HCT116 (cell line): ENCODE results near the gene CXCL5. TPM values are rescaled to one million over a fixed set of nuclear protein-coding genes. Genes with fewer than 3 reads are reported as not detected.

Source experiments
- ATAC-seq: fragments of 200-7000 bp; cut with Tn5 transposase; 2 replicates; pipeline ENCODE4 v1.9.1; 2020; ENCODE audit warnings: mild to moderate bottlenecking, moderate library complexity
- BruUV-seq: library from RNA; stranded (reverse); fragments of 400-500 nt; replicated peaks from 2 replicates; lab custom pipeline; 2021; lab: Mats Ljungman, UMichigan
- CTCF ChIA-PET: fragments of 300-600 bp; sonication (Branson Sonifier 250); formaldehyde crosslinking; loops from one replicate; lab custom pipeline; 2021; ENCODE audit warnings: antibody characterized with exemption; lab: Charles Lee
- POLR2A ChIA-PET: fragments of 300-600, 350-600 bp; sonication (Branson Sonifier 250); formaldehyde crosslinking; loops from one replicate; lab custom pipeline; 2021; ENCODE audit warnings: antibody characterized with exemption; lab: Charles Lee
- RAD21 ChIA-PET, 2 experiments: fragments of 300-600 bp; sonication (Branson Sonifier 250); formaldehyde crosslinking; loops; one replicate each; lab custom pipeline; 2023; ENCODE audit warnings: low total read pairs in 2 of 2; ENCODE audit not compliant: uncharacterized antibody in 2 of 2, unreplicated experiment in 2 of 2, low non-redundant PET in 1 of 2; lab: Charles Lee
- DNase-seq: peaks from one replicate; pipeline ENCODE4 v3.0.0-alpha.2; 2010; ENCODE audit warnings: low read depth, low spot score
- H2AFZ ChIP-seq: fragments of 200-600 bp; shearing (Covaris generic), sonication (generic); 2 replicates; pipeline ENCODE4 v1.6.1; 2017; ENCODE audit warnings: low read depth, mixed run types, mixed read lengths, antibody characterized with exemption, low read length; ENCODE audit not compliant: poor library complexity, severe bottlenecking
- H3K27ac ChIP-seq: 2 replicates; pipeline ENCODE4 v1.5.1; 2012; ENCODE audit warnings: low read depth, low read length
- H3K27me3 ChIP-seq: fragments of 200-600 bp; sonication (generic); 2 replicates; pipeline ENCODE4 v1.6.1; 2016; ENCODE audit warnings: mixed run types, low read length, mixed read lengths; ENCODE audit not compliant: insufficient read depth
- H3K36me3 ChIP-seq, 2 experiments: fragments of 200-500 bp in 1 of 2; fragments of 200-600 bp in 1 of 2; sonication (Bioruptor generic) in 1 of 2; sonication (generic) in 1 of 2; 2 replicates each; pipeline versions ENCODE4 v1.5.1 to v1.6.1; 2014 to 2016; ENCODE audit warnings: low read length in 2 of 2, inconsistent platforms in 1 of 2, mixed read lengths in 1 of 2, mixed run types in 1 of 2; ENCODE audit not compliant: insufficient read depth in 2 of 2, control insufficient read depth in 1 of 2
- H3K4me1 ChIP-seq, 2 experiments: fragments of 200-600 bp in 1 of 2; sonication (generic) in 1 of 2; 2 replicates each; pipeline versions ENCODE4 v1.5.1 to v1.6.1; 2012 to 2017; ENCODE audit warnings: low read length in 2 of 2, inconsistent platforms in 1 of 2, mild to moderate bottlenecking in 1 of 2, mixed read lengths in 1 of 2, mixed run types in 1 of 2, moderate library complexity in 1 of 2; ENCODE audit not compliant: insufficient read depth in 2 of 2, control insufficient read depth in 1 of 2
- H3K4me2 ChIP-seq: fragments of 200-600 bp; sonication (generic); 2 replicates; pipeline ENCODE4 v1.6.1; 2017; ENCODE audit warnings: mixed run types, low read length, mixed read lengths
- H3K4me3 ChIP-seq, 2 experiments: fragments of 200-600 bp in 1 of 2; sonication (generic) in 1 of 2; replicated peaks in 1 of 2; 2 replicates each; pipeline ENCODE4 v1.5.1; 2011 to 2016; ENCODE audit warnings: low read length in 2 of 2, control low read depth in 1 of 2, low read depth in 1 of 2, mild to moderate bottlenecking in 1 of 2, mixed read lengths in 1 of 2, mixed run types in 1 of 2
- H3K79me2 ChIP-seq: fragments of 200-600 bp; sonication (generic); 2 replicates; pipeline ENCODE4 v1.6.1; 2017; ENCODE audit warnings: mild to moderate bottlenecking, mixed run types, low read length, moderate library complexity, mixed read lengths; ENCODE audit not compliant: insufficient read depth
- H3K9ac ChIP-seq: fragments of 200-600 bp; sonication (generic); 2 replicates; pipeline ENCODE4 v1.6.1; 2016; ENCODE audit warnings: low read length, mixed read lengths
- H3K9me2 ChIP-seq: fragments of 200-600 bp; sonication (generic), shearing (Covaris generic); 2 replicates; pipeline ENCODE4 v1.6.1; 2017; ENCODE audit warnings: mixed run types, mild to moderate bottlenecking, moderate library complexity; ENCODE audit not compliant: insufficient read depth
- H3K9me3 ChIP-seq, 2 experiments: fragments of 200-500 bp in 1 of 2; fragments of 200-600 bp in 1 of 2; sonication (Bioruptor generic) in 1 of 2; sonication (generic) in 1 of 2; 2 replicates each; pipeline ENCODE4 v1.6.1; 2014 to 2017; ENCODE audit warnings: low read length in 2 of 2, mixed read lengths in 2 of 2, inconsistent platforms in 1 of 2, low read depth in 1 of 2, mild to moderate bottlenecking in 1 of 2, mixed run types in 1 of 2, moderate library complexity in 1 of 2; ENCODE audit not compliant: control insufficient read depth in 1 of 2, insufficient read depth in 1 of 2
- H4K20me1 ChIP-seq: fragments of 200-600 bp; sonication (generic), shearing (Covaris generic); 2 replicates; pipeline ENCODE4 v1.6.1; 2017; ENCODE audit warnings: mixed run types, mild to moderate bottlenecking, moderate library complexity; ENCODE audit not compliant: insufficient read depth
- ATF3 ChIP-seq: IDR thresholded peaks from 2 replicates; pipeline ENCODE4 v1.6.1; 2012
- CBX3 ChIP-seq: IDR thresholded peaks from 2 replicates; pipeline ENCODE4 v1.6.1; 2012; ENCODE audit warnings: low read depth
- CEBPB ChIP-seq: IDR thresholded peaks from 2 replicates; pipeline ENCODE4 v1.6.1; 2012; ENCODE audit warnings: low read depth
- CTCF ChIP-seq, 3 experiments: fragments of 200-600 bp in 1 of 3; sonication (generic) in 1 of 3; IDR thresholded peaks in 2 of 3; conservative IDR thresholded peaks in 1 of 3; 2 replicates each; pipeline ENCODE4 v1.5.1; 2012 to 2017; ENCODE audit warnings: low read depth in 2 of 3, low read length in 2 of 3, antibody characterized with exemption in 1 of 3, borderline replicate concordance in 1 of 3, control low read depth in 1 of 3, mild to moderate bottlenecking in 1 of 3, mixed read lengths in 1 of 3, mixed run types in 1 of 3, moderate library complexity in 1 of 3; ENCODE audit not compliant: insufficient read depth in 1 of 3
- ELF1 ChIP-seq: IDR thresholded peaks from 2 replicates; pipeline ENCODE4 v1.6.1; 2012; ENCODE audit warnings: low read depth, borderline replicate concordance
- EZH2 ChIP-seq: fragments of 200-600 bp; sonication (generic); IDR thresholded peaks from 2 replicates; pipeline ENCODE4 v1.6.1; 2017; ENCODE audit warnings: antibody characterized with exemption, mixed run types
- EZH2phosphoT487 ChIP-seq: fragments of 200-600 bp; IDR thresholded peaks from 2 replicates; pipeline ENCODE4 v1.6.1; 2018; ENCODE audit warnings: antibody characterized with exemption, borderline replicate concordance
- JUND ChIP-seq: IDR thresholded peaks from 2 replicates; pipeline ENCODE4 v1.6.1; 2012
- MAX ChIP-seq: IDR thresholded peaks from 2 replicates; pipeline ENCODE4 v1.6.1; 2012
- POLR2A ChIP-seq: IDR thresholded peaks from 2 replicates; pipeline ENCODE4 v1.7.0; 2011; ENCODE audit warnings: borderline replicate concordance; ENCODE audit not compliant: insufficient read depth, insufficient read length; ENCODE audit errors: extremely low read depth
- POLR2AphosphoS5 ChIP-seq: IDR thresholded peaks from 2 replicates; pipeline ENCODE4 v1.6.1; 2011; ENCODE audit warnings: mild to moderate bottlenecking, low read depth, low read length, moderate library complexity
- RAD21 ChIP-seq: IDR thresholded peaks from 2 replicates; pipeline ENCODE4 v1.6.1; 2012; ENCODE audit warnings: low read depth, mild to moderate bottlenecking
- REST ChIP-seq: IDR thresholded peaks from 2 replicates; pipeline ENCODE4 v1.6.1; 2012; ENCODE audit warnings: low read depth
- SIN3A ChIP-seq: IDR thresholded peaks from 2 replicates; pipeline ENCODE4 v1.6.1; 2012; ENCODE audit warnings: low read depth
- TCF7L2 ChIP-seq: IDR thresholded peaks from 2 replicates; pipeline ENCODE4 v1.7.0; 2011; ENCODE audit warnings: borderline replicate concordance, inconsistent platforms; ENCODE audit not compliant: insufficient read depth, insufficient read length; ENCODE audit errors: extremely low read depth
- YY1 ChIP-seq: IDR thresholded peaks from 2 replicates; pipeline ENCODE4 v1.6.1; 2011; ENCODE audit warnings: low read length, low read depth, moderate library complexity, mild to moderate bottlenecking; ENCODE audit not compliant: insufficient replicate concordance; ENCODE audit errors: extremely low read depth
- ZBTB33 ChIP-seq: IDR thresholded peaks from 2 replicates; pipeline ENCODE4 v1.6.1; 2011; ENCODE audit warnings: mild to moderate bottlenecking, low read length, moderate library complexity; ENCODE audit not compliant: insufficient replicate concordance; ENCODE audit errors: extremely low read depth
- ZFX ChIP-seq: fragments of 450-650 bp; IDR thresholded peaks from 2 replicates; pipeline ENCODE4 v1.6.1; 2017
- ZNF274 ChIP-seq: fragments of 200-500 bp; sonication (Bioruptor generic); IDR thresholded peaks from 2 replicates; pipeline ENCODE4 v1.6.1; 2014; ENCODE audit warnings: mild to moderate bottlenecking, low read depth, low read length, inconsistent platforms
- intact Hi-C: fragments of 100-400 bp; cut with micrococcal nuclease; formaldehyde crosslinking; loops from 2 replicates; pipeline ENCODE4 v1.10.0; 2022
- total RNA-seq: library from RNA; stranded (reverse); gene quantifications from one replicate; pipeline ENCODE4 v1.2.1, GENCODE V29; 2021; ENCODE audit not compliant: unreplicated experiment

CXCL5 gene
- total RNA-seq, 1 experiment from 2014 or later: not detected

GRCh38 chr4:74018771-74019170 is 20.3 kb upstream of the CXCL5 start:
- H3K36me3 ChIP-seq: no peaks in the 10 kb centered on the region
- TF ChIP-seq EZH2: no peak
- TF ChIP-seq RAD21: no peak
- no peak for TF ChIP-seq ZNF274
- no peak for TF ChIP-seq ZBTB33
- TF ChIP-seq JUND: no peak
- TF ChIP-seq EZH2phosphoT487: no peak
- TF ChIP-seq TCF7L2: no peak
- TF ChIP-seq CEBPB: no peak
- TF ChIP-seq YY1: no peak
- no peak for TF ChIP-seq CBX3
- no peak for TF ChIP-seq MAX
- no peak for TF ChIP-seq ATF3
- TF ChIP-seq CTCF (IDR thresholded peaks at IDR 0.05 in 2 of 3, conservative IDR thresholded peaks at IDR 0.05 in 1 of 3; ENCODE audit: borderline replicate concordance in 1 of 3, insufficient read depth in 1 of 3, low read depth in 2 of 3, low read length in 2 of 3): no peak
- no peak for TF ChIP-seq REST
- no peak for TF ChIP-seq SIN3A
- no peak for TF ChIP-seq ELF1
- no peak for TF ChIP-seq ZFX
- no peak for TF ChIP-seq POLR2AphosphoS5
- TF ChIP-seq POLR2A: no peak
- H4K20me1 ChIP-seq: no peaks in the 10 kb centered on the region
- ATAC-seq: no peak
- no TSS peak for BruUV-seq
- no peaks in the 10 kb centered on the region for H3K27me3 ChIP-seq
- ChIA-PET CTCF (no interaction called here), RAD21 (no interaction called here), POLR2A (no interaction called here)
- H3K79me2 ChIP-seq: no peaks in the 10 kb centered on the region
- intact Hi-C loops: no loop called here
- H3K4me3 ChIP-seq: no peak overlapping the region
- H3K9ac ChIP-seq: no peak overlapping the region
- no peaks in the 10 kb centered on the region for H3K9me3 ChIP-seq
- H3K4me2 ChIP-seq: no peak overlapping the region
- H3K27ac ChIP-seq: no peak overlapping the region
- H3K4me1 ChIP-seq: no peaks in the 10 kb centered on the region
- H3K9me2 ChIP-seq: no peaks in the 10 kb centered on the region
- DNase-seq: no peak
- no peak overlapping the region for H2AFZ ChIP-seq
